Panc1 (cell line): ENCODE results near the gene F13A1. TPM values are rescaled to one million over a fixed set of nuclear protein-coding genes. Genes with fewer than 3 reads are reported as not detected.

ENCODE experiments used
- ATAC-seq: fragments of 200-7000 bp; cut with Tn5 transposase; 2 replicates; pipeline ENCODE4 v1.9.1; 2020; ENCODE audit warnings: mild to moderate bottlenecking, moderate library complexity
- BruUV-seq: library from RNA; stranded (reverse); fragments of 400-500 nt; replicated peaks from 2 replicates; lab custom pipeline; 2021; lab: Mats Ljungman, UMichigan
- CTCF ChIA-PET: fragments of 300-600 bp; sonication (Branson Sonifier 250); formaldehyde crosslinking; loops from one replicate; lab custom pipeline; 2022; ENCODE audit warnings: antibody characterized with exemption; lab: Charles Lee
- POLR2A ChIA-PET: fragments of 300-600 bp; sonication (Branson Sonifier 250); formaldehyde crosslinking; loops from one replicate; lab custom pipeline; 2022; ENCODE audit warnings: antibody characterized with exemption; lab: Charles Lee
- DNase-seq: peaks from one replicate; pipeline ENCODE4 v3.0.0-alpha.2; 2010; ENCODE audit warnings: low read depth, low spot score
- H3K27ac ChIP-seq: 2 replicates; pipeline ENCODE4 v1.5.1; 2011; ENCODE audit warnings: mild to moderate bottlenecking, low read length, inconsistent platforms
- H3K27me3 ChIP-seq: fragments of 200-500 bp; sonication (Bioruptor generic); 2 replicates; pipeline ENCODE4 v1.6.0; 2014; ENCODE audit warnings: low read length, inconsistent platforms; ENCODE audit not compliant: control insufficient read depth, insufficient read depth
- H3K36me3 ChIP-seq: fragments of 200-500 bp; sonication (Bioruptor generic); 2 replicates; pipeline ENCODE4 v1.5.1; 2014; ENCODE audit warnings: inconsistent platforms, mild to moderate bottlenecking, low read length, moderate library complexity; ENCODE audit not compliant: control insufficient read depth, insufficient read depth
- H3K4me1 ChIP-seq: 2 replicates; pipeline ENCODE4 v1.5.1; 2011; ENCODE audit warnings: inconsistent platforms, mild to moderate bottlenecking, low read length, moderate library complexity; ENCODE audit not compliant: control insufficient read depth, insufficient read depth
- H3K4me3 ChIP-seq, 2 experiments: 2 replicates each; pipeline ENCODE4 v1.5.1; 2011 to 2012; ENCODE audit warnings: low read depth in 2 of 2, low read length in 2 of 2, mild to moderate bottlenecking in 2 of 2, inconsistent platforms in 1 of 2, moderate library complexity in 1 of 2
- H3K9me3 ChIP-seq: fragments of 200-500 bp; sonication (Bioruptor generic); 2 replicates; pipeline ENCODE4 v1.5.1; 2014; ENCODE audit warnings: low read depth, mild to moderate bottlenecking, inconsistent platforms, low read length, moderate library complexity; ENCODE audit not compliant: control insufficient read depth, insufficient read depth
- CTCF ChIP-seq: fragments of 450-650 bp; IDR thresholded peaks from 2 replicates; pipeline ENCODE4 v1.5.1; 2017; ENCODE audit warnings: mild to moderate bottlenecking
- POLR2AphosphoS5 ChIP-seq: IDR thresholded peaks from 2 replicates; pipeline ENCODE4 v1.6.1; 2012; ENCODE audit warnings: mild to moderate bottlenecking, low read depth, low read length, moderate library complexity
- REST ChIP-seq, 2 experiments: IDR thresholded peaks; 2 replicates each; pipeline ENCODE4 v1.6.1; 2011 to 2012; ENCODE audit warnings: low read depth in 2 of 2, control low read depth in 1 of 2, low read length in 1 of 2, mild to moderate bottlenecking in 1 of 2, moderate library complexity in 1 of 2; ENCODE audit not compliant: insufficient read depth in 1 of 2
- SIN3A ChIP-seq: IDR thresholded peaks from 2 replicates; pipeline ENCODE4 v1.6.1; 2012; ENCODE audit warnings: low read depth, mild to moderate bottlenecking, low read length, moderate library complexity, borderline replicate concordance; ENCODE audit not compliant: insufficient read depth
- TCF7L2 ChIP-seq: IDR thresholded peaks from 2 replicates; pipeline ENCODE4 v1.6.1; 2011; ENCODE audit warnings: mild to moderate bottlenecking, low read depth, low read length, inconsistent platforms
- in situ Hi-C: cut with HindIII; loops from 2 replicates; pipeline ENCODE4 v1.10.0; 2016; ENCODE audit warnings: low sequenced_read_pairs, low pct_unique_long_range_greater_than_20kb
- intact Hi-C: fragments of 100-400 bp; cut with micrococcal nuclease; formaldehyde crosslinking; loops from one replicate; pipeline ENCODE4 v1.10.0; 2022; ENCODE audit not compliant: unreplicated experiment
- total RNA-seq: library from RNA; stranded (reverse); gene quantifications from one replicate; pipeline ENCODE4 v1.2.1, GENCODE V29; 2021; ENCODE audit not compliant: unreplicated experiment

The F13A1 gene
- total RNA-seq, 1 experiment from 2014 or later = 0.26 TPM

- BruUV-seq = no TSS peak
- no peak for TF ChIP-seq REST (IDR thresholded peaks at IDR 0.05; ENCODE audit: insufficient read depth in 1 of 2, low read depth in 2 of 2, low read length in 1 of 2)
- no peak for TF ChIP-seq CTCF
- TF ChIP-seq SIN3A = no peak
- no peak for TF ChIP-seq TCF7L2
- TF ChIP-seq POLR2AphosphoS5 = no peak
- Histone ChIP-seq H3K27ac (no peak overlapping the region), H3K4me1 (no peaks in the 10 kb centered on the region), H3K36me3 (no peaks in the 10 kb centered on the region), H3K4me3 (no peak overlapping the region), H3K9me3 (no peaks in the 10 kb centered on the region), H3K27me3 (no peaks in the 10 kb centered on the region)
- intact Hi-C loops (no loop called here), in situ Hi-C loops (no loop called here)
- DNase-seq = no peak
- ChIA-PET CTCF (no interaction called here), POLR2A (no interaction called here)
- no peak for ATAC-seq
Measured at GRCh38 chr6:6210994-6211393, 109.5 kb downstream of the F13A1 start.

GRCh38 chr6:6202886-6203285 is 117.6 kb downstream of the F13A1 start:
- in situ Hi-C loops (no loop called here), intact Hi-C loops (no loop called here)
- ATAC-seq (no peak), DNase-seq (no peak)
- Histone ChIP-seq H3K9me3 (no peaks in the 10 kb centered on the region), H3K27me3 (no peaks in the 10 kb centered on the region), H3K4me3 (no peak overlapping the region), H3K36me3 (no peaks in the 10 kb centered on the region), H3K27ac (no peak overlapping the region), H3K4me1 (no peaks in the 10 kb centered on the region)
- no TSS peak for BruUV-seq
- ChIA-PET POLR2A (no interaction called here), CTCF (no interaction called here)
- TF ChIP-seq TCF7L2 (no peak), REST (IDR thresholded peaks at IDR 0.05; ENCODE audit: insufficient read depth in 1 of 2, low read depth in 2 of 2, low read length in 1 of 2) (no peak)
